ENCODE results near the gene SNX1. TPM values are rescaled to one million over a fixed set of nuclear protein-coding genes. Genes with fewer than 3 reads are reported as not detected.
A peak's percentile ranks its signal among the peaks of the same experiment; 100 is the strongest.

SNX1 gene
- total and polyA plus RNA-seq, 2 of the 8 experiments (the other 6 are each of a cell fraction or from before 2014, with no cell fraction given), result 27.9 to 59.8 TPM

DNA sequence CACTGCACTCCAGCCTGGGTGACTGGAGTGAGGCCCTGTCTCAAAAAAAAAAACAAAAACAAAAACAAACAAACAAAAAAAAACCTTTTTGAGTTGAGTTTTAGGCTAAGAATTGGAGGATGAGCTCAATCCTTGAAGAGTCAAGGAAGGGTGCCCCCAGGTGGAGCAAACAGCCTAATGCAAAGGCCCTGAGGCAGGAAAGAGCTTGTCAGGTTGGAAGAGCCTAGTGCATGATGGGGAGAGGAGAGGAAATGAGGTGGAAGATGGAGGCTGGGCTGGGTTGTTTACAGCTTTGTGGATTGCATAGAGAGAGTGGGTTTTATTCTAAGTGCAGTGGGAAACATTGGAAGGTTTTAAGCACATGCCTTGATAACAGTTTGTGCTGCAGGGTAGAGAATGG, 53.6 kb downstream of the SNX1 start:
- no peaks in the 10 kb centered on the region for H3K9me3 ChIP-seq (ENCODE audit: insufficient read depth in 2 of 2, low read depth in 1 of 2, low read length in 1 of 2)
- no peak overlapping the region for H3K9ac ChIP-seq (replicated peaks in 1 of 4; ENCODE audit: extremely low read depth in 1 of 4, low read depth in 3 of 4, low read length in 3 of 4)
- no peak overlapping the region for H3K56ac ChIP-seq (replicated peaks; ENCODE audit: insufficient read length, low read depth, low read length)
- peaks cover 0 to 12% (median 8%) of the 10 kb centered on the region in 4 experiments; a peak in 6 of 7 replicates for H3K4me1 ChIP-seq (replicated peaks in 1 of 4; ENCODE audit: control insufficient read depth in 3 of 4, insufficient read depth in 4 of 4, low read length in 3 of 4)
- H2BK15ac ChIP-seq (ENCODE audit: low read length), result 0 out of 2 replicates have a peak overlapping the region, but pooled peaks have one; percentile 18
- no peak for DNase-seq (ENCODE audit: low read depth in 1 of 2, low spot score in 2 of 2)
- no peak overlapping the region for H4K5ac ChIP-seq (ENCODE audit: insufficient read length, low read depth, low read length)
- H3K23ac ChIP-seq (ENCODE audit: insufficient read length), result no peak overlapping the region
- H3K4ac ChIP-seq (replicated peaks; ENCODE audit: insufficient read length, low read depth, low read length), result no peak overlapping the region
- no peak overlapping the region for H2BK5ac ChIP-seq (ENCODE audit: low read depth, low read length)
- no peak overlapping the region for H4K91ac ChIP-seq (replicated peaks; ENCODE audit: insufficient read length, low read length)
- no peak overlapping the region for H3K18ac ChIP-seq (ENCODE audit: extremely low read depth, low read length)
- TF ChIP-seq BCL11A (IDR thresholded peaks at IDR 0.05; ENCODE audit: low read depth in 2 of 2, low read length in 2 of 2) (no peak), KDM1A (IDR thresholded peaks at IDR 0.05; ENCODE audit: borderline replicate concordance, low read length) (0 out of 2 replicates have a peak, but pooled peaks have one; percentile 30), YY1 (IDR thresholded peaks at IDR 0.05; ENCODE audit: low read depth, low read length) (0 out of 2 replicates have a peak, but pooled peaks have one; percentile 15), CBX5 (IDR thresholded peaks at IDR 0.05; ENCODE audit: low read depth, low read length) (no peak), RAD21 (IDR thresholded peaks at IDR 0.05 in 1 of 2, conservative IDR thresholded peaks at IDR 0.05 in 1 of 2; ENCODE audit: low read depth in 2 of 2, low read length in 2 of 2) (peak; percentile 14 to 37; a peak in 2 of 4 replicates), ASH2L (IDR thresholded peaks at IDR 0.05; ENCODE audit: low read length) (no peak), TAF1 (IDR thresholded peaks at IDR 0.05; ENCODE audit: low read depth, low read length) (0 out of 2 replicates have a peak, but pooled peaks have one; percentile 19)
- TF ChIP-seq, protein P1, sequence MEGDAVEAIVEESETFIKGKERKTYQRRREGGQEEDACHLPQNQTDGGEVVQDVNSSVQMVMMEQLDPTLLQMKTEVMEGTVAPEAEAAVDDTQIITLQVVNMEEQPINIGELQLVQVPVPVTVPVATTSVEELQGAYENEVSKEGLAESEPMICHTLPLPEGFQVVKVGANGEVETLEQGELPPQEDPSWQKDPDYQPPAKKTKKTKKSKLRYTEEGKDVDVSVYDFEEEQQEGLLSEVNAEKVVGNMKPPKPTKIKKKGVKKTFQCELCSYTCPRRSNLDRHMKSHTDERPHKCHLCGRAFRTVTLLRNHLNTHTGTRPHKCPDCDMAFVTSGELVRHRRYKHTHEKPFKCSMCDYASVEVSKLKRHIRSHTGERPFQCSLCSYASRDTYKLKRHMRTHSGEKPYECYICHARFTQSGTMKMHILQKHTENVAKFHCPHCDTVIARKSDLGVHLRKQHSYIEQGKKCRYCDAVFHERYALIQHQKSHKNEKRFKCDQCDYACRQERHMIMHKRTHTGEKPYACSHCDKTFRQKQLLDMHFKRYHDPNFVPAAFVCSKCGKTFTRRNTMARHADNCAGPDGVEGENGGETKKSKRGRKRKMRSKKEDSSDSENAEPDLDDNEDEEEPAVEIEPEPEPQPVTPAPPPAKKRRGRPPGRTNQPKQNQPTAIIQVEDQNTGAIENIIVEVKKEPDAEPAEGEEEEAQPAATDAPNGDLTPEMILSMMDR (IDR thresholded peaks at IDR 0.05; ENCODE audit: control extremely low read depth in 1 of 3, insufficient read depth in 1 of 3, low read depth in 1 of 3, low read length in 3 of 3), result peak; percentile 12 to 38 (median 24); a peak in 3 of 4 replicates
- H2AK5ac ChIP-seq (ENCODE audit: low read depth, low read length), result no peak overlapping the region
- ChIA-PET CTCF (ENCODE audit: partially characterized antibody) (interaction anchor here (0.6 to 2.6 kb wide), 11 partner anchors 11 to 875 kb away, joined by 3 to 10 read pairs (median 4); partner anchors contain the start of gene CIAO2A), POLR2A (ENCODE audit: partially characterized antibody) (interaction anchor here (0.9 kb wide), 1 partner anchor 58 kb away, joined by 4 read pairs; no protein-coding TSS in a partner anchor)
- H4K8ac ChIP-seq (ENCODE audit: extremely low read depth, insufficient read depth, low read length), result no peak overlapping the region
- no peak for FAIRE-seq
- H2BK120ac ChIP-seq (replicated peaks; ENCODE audit: low read depth, low read length), result no peak overlapping the region
- no peak overlapping the region for H3K4me2 ChIP-seq (ENCODE audit: insufficient read depth in 1 of 2, low read depth in 2 of 2, low read length in 2 of 2)
- no peak overlapping the region for H2AFZ ChIP-seq (ENCODE audit: low read length)
- H2BK20ac ChIP-seq (ENCODE audit: low read length), result no peak overlapping the region
- H3K4me3 ChIP-seq (ENCODE audit: extremely low read depth in 1 of 4, insufficient read depth in 2 of 4, low read depth in 3 of 4, low read length in 4 of 4), result no peak overlapping the region
- peaks cover 0 to 3% (median 0%) of the 10 kb centered on the region in 4 experiments; a peak in 1 of 8 replicates for H3K36me3 ChIP-seq (ENCODE audit: control insufficient read depth in 2 of 4, insufficient read depth in 4 of 4, low read length in 3 of 4)
- H4K20me1 ChIP-seq (replicated peaks in 1 of 2; ENCODE audit: control insufficient read depth in 1 of 2, insufficient read depth in 2 of 2, low read length in 2 of 2), result peaks cover 5% of the 10 kb centered on the region in 2 experiments
- H3K14ac ChIP-seq (ENCODE audit: insufficient read length), result no peak overlapping the region
- no peaks in the 10 kb centered on the region for H3K79me2 ChIP-seq (ENCODE audit: control insufficient read depth in 1 of 2, insufficient read depth in 2 of 2, low read length in 2 of 2)
- no peak overlapping the region for H2BK12ac ChIP-seq (ENCODE audit: low read depth, low read length)
- H3K79me1 ChIP-seq (ENCODE audit: low read depth, low read length), result no peaks in the 10 kb centered on the region
- H3K27me3 ChIP-seq (replicated peaks in 1 of 4; ENCODE audit: control insufficient read depth in 3 of 4, extremely low read depth in 1 of 4, insufficient read depth in 3 of 4, low read length in 3 of 4), result peaks cover 0 to 18% (median 14%) of the 10 kb centered on the region in 4 experiments; a peak in 5 of 7 replicates
- peaks cover 9% of the 10 kb centered on the region; the same call in 1 of the 2 replicates for H3K23me2 ChIP-seq (ENCODE audit: low read depth, low read length)
- H3K27ac ChIP-seq (ENCODE audit: low read depth, low read length), result no peak overlapping the region

Data from H1 (cell line).